HG02884 (cell line): ENCODE measurements around the gene PLEKHN1.

ENCODE experiments used
- ATAC-seq: cut with Tn5 transposase; IDR thresholded peaks from one replicate; pipeline ENCODE4 v1.9.1; 2021; ENCODE audit warnings: mild to moderate bottlenecking, moderate library complexity; ENCODE audit not compliant: unreplicated experiment

Gene PLEKHN1, protein sequence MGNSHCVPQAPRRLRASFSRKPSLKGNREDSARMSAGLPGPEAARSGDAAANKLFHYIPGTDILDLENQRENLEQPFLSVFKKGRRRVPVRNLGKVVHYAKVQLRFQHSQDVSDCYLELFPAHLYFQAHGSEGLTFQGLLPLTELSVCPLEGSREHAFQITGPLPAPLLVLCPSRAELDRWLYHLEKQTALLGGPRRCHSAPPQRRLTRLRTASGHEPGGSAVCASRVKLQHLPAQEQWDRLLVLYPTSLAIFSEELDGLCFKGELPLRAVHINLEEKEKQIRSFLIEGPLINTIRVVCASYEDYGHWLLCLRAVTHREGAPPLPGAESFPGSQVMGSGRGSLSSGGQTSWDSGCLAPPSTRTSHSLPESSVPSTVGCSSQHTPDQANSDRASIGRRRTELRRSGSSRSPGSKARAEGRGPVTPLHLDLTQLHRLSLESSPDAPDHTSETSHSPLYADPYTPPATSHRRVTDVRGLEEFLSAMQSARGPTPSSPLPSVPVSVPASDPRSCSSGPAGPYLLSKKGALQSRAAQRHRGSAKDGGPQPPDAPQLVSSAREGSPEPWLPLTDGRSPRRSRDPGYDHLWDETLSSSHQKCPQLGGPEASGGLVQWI

DNA sequence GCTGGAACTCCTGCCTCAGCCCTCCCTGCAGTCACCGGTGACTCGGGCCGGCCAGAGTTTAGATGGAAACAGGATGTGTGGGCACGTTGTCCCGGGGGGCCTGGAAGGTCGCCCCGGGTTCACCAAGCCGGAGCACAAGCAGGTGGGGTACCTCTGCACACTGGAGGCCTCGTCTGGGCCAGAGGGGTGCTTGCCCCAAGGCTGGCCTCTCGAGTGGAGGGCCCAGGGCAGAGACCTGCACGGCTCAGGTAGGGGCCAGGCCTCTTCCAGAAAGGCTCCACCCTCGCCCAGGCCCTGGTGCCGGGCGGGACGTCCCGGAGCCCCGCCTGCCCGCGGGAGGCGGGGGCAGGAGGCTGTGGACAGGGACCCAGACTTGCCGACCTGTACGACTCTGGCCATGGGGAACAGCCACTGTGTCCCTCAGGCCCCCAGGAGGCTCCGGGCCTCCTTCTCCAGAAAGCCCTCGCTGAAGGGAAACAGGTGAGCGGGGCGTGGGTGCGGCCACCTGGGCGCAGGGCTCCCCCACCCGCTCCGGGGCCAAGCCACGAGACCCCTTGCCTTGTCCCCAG is at the start of gene PLEKHN1:
TSS of gene PLEKHN1 (plus strand) at position 348 of the 569 bp plus-strand sequence. CDS start at position 398, 50 bp downstream.
- ATAC-seq: no peak

DNA sequence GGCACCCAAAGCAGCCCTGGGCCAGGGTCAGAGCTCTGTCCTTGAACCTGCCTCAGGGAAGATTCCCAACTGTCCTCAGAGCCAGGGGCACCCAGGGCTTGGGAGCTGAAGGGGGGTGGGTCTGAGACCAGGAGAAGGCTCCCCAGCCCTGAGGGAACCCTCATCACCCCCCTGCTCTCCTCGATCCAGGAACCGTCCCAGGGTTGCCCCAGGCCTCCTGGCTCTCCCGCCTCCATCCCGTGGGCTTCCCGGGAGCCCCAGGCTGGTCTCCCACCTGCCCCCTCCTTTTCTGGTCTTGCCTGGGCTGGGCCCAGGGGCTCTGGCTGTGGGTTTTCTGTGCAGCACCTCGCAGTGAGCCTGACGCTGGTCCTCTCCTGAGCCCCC is 49.2 kb upstream of the PLEKHN1 start:
- no peak for ATAC-seq

DNA sequence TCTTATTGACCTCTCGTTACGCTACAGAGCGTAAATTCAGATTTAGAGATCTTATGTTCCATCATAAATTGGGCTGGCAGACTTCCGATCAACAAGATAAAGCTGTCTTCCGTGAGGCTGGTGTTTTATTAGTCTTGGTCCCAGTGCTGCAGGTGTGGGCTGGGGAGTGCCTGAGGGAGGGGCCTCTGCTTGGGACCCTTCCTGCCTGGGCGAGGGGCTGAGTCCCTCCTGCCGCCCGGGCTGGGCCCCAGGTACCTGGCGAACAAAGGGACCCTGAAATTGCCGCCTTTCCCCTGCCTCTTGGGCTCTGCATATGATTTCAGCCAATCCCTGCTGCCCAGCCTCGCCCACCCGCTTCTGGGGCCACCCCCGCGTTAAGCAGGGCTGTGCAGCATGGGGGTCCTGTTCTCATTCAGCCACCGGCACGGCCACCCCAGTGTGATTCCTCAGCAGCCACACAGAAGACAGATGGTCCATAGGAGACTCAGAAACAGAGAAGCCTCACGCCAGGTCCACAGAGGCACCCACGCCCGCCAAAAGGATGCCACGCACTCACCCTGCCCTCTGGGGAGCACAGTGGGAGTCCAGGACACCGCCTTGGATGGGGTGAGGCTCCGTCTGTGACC is 48.7 kb upstream of the PLEKHN1 start:
- no peak for ATAC-seq

DNA sequence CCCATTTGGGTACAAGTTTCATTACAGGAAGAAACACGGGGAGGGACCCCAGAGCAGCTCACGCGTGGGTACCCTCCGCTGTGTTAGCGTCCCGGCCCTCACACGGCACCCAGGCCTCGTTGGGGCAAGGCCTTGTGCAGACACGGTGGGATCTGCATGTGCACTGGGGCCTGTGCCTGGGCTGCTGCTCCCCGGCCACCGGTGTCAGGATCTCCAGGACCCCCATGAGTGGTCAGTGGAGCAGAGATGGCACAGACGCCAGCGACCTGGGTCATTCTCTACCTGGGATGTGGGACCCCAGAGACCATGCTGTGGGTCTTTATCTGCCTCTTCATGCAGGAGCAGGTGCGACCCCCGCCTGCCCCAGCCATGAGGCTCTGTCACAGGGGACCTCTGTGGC is 47.9 kb upstream of the PLEKHN1 start:
- no peak for ATAC-seq

DNA sequence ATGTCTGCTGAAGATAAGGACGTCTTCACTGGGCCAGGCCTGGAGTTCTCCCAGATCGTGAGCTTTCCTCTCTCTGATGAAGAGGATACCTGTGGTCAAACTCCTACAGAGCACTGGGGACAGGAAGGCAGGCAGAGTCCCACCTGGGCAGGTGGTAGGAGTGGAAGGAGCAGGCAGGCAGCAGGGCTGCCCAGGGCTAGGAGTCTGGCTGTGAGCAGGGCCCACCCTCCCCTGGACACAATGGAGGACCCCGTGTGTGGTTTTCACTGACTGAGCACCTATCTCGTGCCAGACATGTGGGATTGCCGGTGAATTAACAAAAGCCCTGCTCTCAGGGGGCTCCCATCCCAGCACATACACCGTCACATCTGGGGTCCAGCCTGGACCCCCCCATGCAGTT is 47.4 kb upstream of the PLEKHN1 start:
- ATAC-seq: no peak

DNA sequence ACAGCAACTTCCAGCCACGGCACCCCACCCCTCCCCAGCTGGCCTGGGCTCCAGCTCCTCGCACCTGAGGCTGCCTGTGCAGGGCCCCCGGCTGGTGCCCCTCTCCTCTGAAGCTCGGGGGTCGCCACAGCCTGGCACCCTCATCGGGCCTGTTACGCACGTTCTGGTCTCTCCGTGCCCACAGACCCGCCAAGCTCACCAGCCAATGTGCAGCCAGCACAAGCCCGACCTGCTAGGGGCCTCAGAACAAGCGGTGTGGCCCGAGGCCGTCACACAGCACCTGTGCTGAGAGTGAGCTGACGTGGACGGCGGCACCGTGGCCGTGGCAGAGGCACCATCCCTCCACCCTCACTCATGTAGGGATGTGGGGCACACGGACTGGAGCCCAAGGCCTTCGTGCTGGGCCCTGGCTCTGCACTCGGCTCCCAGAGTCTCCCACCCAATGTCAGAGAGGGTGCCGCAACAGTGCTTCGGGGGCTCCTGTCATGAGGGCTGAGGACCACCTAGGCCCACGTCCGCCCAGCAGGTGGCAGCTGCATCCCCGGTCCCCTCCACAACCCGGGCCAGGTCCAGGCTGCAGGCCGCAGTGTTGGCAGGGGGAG is 46.9 kb upstream of the PLEKHN1 start:
- no peak for ATAC-seq

DNA sequence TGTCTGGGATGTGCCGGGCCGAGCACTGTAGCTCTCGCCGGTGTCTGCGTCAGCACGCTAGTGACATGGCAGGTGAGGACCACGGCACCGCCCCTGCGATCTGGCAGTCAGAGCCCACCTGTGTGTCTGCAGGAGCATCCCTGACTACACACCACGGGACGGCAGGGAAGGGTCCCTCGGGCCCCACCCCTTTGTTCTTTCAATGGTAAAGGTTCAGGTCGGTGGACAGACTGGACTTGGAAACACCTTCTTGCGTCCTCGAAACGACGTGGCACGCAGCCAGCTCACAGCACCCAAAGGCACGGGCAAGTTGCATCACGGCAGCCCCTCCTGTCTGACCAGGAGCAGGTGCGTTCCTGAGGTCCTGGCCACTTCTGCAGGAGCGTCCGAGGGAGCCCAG is 46.3 kb upstream of the PLEKHN1 start:
- ATAC-seq: no peak

DNA sequence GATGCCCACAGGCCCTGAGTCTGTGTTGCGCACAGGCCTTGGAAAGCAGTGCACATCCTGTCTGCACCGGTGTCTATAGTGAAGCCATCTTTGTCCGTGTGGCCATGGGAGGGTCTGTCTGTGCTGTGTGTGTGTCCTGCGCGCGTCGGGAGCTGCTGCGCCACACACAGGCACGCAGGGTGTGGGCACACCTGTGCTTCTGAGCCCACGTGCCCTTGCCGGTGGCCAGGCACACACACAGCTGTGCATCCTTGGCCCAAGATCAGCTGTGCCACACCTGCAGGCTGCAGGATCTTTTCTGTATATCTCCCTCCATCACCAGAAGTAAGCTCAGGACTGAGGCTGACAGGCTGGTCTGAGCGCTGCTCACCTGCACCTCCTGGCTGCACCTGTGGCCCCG is 45.8 kb upstream of the PLEKHN1 start:
- ATAC-seq: no peak

DNA sequence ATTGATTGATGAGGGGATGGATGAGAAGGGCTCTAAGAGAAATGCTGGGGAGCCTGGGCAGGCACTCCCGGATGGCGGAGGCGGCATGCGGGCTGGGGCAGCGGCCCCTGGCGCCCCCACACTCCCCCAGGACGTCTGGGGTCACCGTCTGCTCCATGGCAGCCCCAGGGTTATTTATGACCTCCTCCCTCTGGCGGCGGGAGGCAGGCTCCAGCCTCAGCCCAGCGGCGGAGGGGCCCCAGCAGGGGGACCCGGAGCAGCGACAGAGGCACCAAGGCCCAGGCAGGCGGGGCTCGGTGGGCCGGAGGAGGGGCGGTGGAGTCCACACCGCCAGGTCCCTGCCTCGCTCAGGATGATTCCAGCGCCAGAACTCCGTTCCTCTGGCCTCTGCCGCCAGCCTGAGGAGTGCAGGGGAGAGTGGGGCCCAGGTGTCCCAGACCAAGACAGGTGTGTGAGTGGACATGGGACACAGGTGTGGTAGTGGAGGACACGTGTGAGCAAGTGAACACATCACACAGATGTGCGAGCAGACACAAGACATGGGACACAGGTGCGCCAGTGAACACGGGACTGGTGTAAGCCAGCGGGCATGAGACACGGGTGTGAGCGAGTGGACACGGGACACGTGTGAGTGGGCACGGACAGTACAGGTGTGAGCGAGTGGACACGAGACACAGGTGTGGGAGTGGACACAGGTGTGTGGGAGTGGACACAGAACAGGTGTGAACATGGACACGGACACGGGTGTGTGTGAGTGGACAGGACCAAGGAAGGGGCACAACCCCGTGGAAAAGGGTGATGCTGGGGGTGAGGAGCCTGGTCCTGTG is 45.1 kb upstream of the PLEKHN1 start:
- ATAC-seq: no peak

DNA sequence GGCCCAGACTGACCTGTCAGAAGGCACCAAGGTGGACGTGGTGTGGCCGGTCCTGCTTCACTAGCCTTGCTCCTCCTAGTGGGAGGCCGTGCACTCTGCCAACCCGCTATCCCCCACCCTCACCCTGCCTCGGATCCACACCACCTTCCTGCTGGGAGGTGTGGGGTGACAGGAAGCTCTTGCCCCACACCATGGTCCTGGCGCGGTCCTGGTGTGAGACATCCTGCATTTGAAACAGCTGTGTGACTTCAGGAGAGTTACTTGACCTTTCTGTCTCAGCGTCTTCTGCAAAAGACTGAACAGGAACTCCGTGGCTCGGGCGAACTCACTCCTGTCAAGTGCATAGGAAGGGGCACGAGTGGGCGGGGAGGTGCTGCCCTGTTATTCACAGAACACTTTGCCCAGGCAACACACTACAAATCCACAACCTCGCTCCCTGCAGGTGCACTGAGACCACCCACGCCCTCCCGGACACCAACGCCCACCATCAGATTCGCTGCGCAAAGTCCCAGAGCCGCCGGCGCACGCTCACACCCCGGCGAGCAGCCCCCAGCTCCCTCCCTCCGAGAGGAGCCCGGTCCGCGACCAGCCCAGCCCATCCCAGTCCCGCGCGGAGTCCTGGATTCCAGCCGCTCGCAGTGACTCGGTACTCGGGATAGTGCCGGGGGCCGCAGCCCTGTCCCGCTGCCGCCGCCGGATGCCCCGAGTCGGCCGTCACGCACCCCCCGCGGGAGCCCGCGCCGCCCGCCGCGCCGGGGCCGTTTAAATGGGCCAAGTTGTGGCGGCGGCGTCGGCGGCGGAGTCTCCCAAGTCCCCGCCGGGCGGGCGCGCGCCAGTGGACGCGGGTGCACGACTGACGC is 42.9 kb upstream of the PLEKHN1 start, which contains the start of gene SAMD11:
TSS of gene SAMD11 (plus strand) at position 793 of the 860 bp plus-strand sequence. CDS start 509 bp downstream, outside the sequence.
- no peak for ATAC-seq

DNA sequence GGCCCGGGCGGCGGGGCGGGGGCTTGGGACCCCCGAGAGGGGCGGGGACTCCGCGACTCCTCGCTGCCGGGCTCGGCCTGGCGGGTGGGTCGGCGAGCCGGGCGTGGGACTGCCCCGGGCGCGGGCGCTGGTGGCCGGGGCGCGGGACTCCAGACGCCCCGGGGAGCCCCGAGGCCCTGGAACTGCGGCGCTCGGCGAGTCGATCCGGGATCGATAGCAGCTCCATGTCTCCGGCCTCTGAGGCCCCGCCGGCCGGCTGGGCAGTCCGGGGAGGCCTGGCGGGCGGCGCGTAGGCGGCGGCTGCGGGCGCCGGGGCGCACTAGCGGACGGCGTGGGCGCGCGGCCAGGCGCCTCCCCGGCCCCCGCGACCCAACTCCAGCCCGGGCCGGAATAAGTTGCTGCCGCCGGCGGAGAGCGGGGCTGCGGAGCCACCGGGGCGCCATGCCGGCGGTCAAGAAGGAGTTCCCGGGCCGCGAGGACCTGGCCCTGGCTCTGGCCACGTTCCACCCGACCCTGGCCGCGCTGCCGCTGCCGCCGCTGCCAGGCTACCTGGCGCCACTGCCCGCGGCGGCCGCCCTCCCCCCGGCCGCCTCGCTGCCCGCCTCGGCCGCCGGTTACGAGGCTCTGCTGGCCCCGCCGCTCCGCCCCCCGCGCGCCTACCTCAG is 42.2 kb upstream of the PLEKHN1 start:
- ATAC-seq: no peak

DNA sequence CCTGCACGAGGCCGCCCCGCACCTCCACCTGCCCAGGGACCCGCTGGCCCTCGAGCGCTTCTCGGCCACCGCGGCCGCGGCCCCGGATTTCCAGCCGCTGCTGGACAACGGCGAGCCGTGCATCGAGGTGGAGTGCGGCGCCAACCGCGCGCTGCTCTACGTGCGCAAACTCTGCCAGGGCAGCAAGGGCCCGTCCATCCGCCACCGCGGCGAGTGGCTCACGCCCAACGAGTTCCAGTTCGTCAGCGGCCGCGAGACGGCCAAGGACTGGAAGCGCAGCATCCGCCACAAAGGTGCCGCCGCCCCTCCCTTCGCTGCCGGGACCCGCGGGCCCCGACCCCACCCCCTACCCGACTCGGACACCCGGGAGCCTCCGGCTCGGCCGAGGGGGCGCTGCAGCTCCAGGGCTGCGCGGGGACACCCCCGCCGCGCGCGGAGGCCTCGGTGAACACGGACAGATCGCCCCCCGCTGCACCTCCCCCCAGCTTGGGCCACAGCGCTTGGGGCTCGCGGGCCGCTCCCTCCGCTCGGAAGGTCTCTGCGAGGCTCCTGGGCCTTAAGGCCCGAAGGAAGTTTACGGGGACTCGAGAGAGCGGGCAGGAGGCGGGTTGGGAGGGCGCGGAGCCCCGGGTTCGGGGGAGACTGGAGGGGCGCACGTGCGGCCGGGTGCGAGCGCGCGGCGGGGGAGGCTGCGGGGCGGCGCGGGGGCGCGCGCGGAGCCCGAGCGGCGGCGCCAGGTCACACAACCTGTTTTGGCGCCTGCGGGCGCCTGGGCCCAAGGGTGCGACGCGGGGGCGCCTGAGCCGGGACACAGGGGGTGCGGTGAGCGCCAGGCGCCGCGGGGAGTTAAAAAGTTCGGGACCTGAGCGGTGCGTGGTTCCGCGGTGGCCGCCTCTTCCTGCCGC is 41.4 kb upstream of the PLEKHN1 start:
- ATAC-seq: no peak

DNA sequence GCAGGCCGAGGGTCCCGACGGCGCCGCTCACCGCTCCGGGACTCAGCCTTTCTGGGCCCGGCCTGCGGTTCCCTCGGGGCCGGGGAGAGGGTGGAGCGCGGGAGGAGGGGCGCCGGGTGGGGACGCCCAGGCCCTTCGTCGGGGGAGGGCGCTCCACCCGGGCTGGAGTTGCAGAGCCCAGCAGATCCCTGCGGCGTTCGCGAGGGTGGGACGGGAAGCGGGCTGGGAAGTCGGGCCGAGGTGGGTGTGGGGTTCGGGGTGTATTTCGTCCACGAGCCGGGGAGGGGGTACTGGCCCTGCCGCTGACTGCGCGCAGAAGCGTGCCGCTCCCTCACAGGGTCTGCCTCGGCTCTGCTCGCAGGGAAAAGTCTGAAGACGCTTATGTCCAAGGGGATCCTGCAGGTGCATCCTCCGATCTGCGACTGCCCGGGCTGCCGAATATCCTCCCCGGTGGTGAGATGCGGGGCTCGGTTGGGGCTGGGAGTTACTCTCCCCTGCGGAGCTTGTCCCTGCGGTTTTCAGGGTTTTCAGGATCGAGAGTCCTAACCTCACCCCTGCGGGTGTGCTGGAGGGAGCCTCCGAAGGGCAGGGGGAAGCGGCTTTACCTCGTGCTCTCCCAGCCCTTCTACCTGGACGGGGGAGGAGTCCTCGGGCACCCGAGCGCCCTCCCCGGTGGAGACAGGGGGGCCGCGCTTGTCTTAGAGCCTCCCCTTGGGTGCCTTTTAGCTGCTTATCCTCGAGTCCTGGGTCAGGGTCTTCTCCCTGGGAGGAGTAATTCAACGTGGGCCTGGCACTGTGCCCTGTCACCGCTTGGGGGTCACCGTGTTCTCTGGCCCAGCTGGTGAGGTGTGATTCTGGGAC is 40.5 kb upstream of the PLEKHN1 start:
- no peak for ATAC-seq

DNA sequence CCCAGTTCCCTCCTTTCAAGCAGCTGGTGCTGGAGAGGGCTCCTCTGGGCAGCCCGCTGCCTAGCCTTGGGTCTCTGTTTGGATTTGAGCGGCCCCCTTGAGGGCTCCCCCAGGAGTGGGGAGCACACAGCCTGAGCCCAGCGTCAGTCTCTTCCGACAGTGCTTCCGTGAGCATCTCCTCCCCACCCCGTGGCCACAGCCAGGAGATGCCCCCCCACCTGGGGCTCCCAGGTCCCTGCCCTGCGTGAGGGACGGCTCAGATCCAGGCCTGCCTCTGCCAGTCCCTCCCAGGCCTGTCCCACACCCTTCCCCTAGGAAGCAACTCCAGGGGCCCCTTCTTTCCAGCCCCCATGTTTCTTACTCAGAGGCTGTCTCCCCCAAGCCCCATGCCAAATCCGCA is 39.0 kb upstream of the PLEKHN1 start:
- ATAC-seq: no peak

DNA sequence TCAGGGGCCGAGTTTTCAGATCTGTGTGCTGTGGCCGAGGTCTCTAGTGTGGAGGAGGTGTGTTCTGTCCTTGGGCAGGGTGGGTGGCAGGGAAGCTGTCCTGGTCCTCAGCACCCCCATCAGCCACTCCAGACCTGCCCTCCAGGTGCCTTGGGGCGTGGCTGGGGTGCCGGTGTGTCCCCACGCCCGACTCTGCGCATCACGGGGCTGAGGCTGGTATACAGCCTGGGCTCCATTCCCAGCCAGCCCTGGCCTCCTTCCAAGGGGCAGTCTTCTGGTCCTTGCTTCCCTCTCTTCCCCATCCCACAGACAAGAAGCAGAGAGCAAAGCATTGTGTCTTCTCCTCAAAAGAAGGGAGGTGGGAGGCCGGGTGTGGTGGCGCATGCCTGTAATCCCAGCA is 38.5 kb upstream of the PLEKHN1 start:
- no peak for ATAC-seq

DNA sequence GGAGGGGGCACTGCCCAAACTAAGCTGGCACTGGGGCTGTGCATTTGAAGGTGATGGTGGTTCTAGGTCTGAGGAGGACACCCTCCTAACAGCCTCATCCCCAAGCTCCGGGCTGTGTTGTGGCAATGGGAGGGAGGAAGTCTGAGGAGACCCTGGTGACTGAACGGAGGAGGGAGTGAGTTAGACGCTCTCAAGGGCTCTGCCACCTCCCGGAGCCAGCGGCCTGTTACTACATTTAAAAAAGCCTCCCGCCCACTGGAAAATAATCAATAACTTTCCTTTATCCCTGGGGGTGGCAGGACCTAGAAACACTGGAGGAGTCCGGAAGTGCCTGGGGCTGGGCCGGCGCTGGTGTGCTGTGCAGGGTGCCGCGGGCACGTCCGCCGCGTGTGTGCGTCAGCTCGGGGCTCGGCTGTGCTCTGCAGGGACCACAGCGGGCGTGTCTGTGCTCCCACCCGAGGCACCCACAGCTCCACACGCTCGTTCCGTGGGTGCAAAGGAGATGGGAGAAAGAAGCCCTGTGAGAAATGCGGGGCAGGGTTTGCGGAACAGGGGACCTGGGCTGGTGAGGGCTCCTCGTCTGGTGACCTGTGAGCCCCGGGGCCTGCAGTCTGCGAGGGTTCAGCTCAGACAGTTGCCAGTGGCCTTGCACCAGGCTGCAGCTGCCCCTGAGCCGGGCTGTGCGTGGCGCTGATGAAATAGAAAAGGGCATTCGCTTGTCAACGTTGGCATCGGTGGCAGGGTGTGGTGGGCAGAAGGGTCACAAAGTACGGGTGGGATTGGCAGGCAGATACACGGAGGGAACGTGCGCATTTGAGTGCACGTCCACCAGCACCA is 37.2 kb upstream of the PLEKHN1 start:
- no peak for ATAC-seq
